Hippocampal formation (tissue), 2 donors: Measurements from ENCODE around the gene LENG8.
A peak's percentile ranks its signal among the peaks of the same experiment; 100 is the strongest.
"Not testable (repeated sequence)": the region's sequence is repeated elsewhere in the genome, so short reads cannot be mapped to it uniquely, and the experiment has no call there.

Experiments used
- DNase-seq, 2 donors: peaks; one replicate each; lab custom pipeline; 2025; lab: John Stamatoyannopoulos, UW

Gene LENG8

DNA sequence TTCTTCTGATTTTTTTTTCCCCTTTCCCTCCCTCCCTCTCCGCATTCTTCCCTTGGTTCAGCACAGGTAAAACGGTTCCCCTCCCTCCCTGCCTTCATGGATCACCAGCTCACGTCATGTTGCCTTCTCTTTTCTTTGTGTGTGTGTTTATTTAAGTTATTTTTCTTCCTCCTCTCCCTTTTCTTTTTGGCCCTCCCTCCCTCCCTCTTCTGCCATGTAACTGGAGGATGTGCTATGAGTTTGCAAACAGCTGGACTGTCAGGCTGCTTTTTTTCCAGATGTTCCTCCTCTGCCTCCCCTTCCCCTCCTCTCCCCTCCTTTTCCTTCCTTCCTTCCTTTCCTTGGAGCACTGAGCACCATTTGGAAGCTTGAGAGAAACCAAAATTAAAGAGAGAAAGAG, 12.6 kb downstream of the LENG8 start:
- no peak for DNase-seq

DNA sequence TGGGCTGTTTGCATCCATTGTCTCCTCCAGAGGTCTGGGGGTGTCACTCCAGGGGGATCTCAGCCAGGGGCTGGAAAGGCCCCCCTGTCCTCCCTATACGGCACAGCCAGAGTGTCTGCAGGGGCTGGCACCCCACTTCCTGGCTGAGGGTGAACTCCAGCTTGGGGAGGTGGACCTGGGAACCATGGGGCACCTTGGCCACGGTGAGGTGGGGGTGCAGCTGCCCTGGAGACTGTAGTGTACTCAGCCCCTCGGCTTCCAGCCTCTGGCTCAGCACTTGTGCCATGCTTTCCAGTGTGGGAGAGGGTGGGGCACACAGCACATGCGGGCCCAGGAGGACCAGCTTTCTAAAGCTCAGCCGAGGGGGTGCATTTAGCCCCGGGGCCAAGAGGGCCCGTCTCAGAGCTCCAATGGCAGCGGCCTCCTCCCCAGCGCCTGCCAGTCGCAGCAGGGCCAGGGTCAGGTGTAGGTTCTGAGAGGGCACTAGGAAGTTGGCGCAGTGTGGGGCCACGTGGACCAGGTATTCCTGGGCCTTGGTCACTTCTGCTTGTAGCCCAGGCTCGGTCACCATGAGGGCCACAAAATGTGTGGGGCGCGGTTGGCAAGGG, 13.2 kb downstream of the LENG8 start:
- DNase-seq = no peak

DNA sequence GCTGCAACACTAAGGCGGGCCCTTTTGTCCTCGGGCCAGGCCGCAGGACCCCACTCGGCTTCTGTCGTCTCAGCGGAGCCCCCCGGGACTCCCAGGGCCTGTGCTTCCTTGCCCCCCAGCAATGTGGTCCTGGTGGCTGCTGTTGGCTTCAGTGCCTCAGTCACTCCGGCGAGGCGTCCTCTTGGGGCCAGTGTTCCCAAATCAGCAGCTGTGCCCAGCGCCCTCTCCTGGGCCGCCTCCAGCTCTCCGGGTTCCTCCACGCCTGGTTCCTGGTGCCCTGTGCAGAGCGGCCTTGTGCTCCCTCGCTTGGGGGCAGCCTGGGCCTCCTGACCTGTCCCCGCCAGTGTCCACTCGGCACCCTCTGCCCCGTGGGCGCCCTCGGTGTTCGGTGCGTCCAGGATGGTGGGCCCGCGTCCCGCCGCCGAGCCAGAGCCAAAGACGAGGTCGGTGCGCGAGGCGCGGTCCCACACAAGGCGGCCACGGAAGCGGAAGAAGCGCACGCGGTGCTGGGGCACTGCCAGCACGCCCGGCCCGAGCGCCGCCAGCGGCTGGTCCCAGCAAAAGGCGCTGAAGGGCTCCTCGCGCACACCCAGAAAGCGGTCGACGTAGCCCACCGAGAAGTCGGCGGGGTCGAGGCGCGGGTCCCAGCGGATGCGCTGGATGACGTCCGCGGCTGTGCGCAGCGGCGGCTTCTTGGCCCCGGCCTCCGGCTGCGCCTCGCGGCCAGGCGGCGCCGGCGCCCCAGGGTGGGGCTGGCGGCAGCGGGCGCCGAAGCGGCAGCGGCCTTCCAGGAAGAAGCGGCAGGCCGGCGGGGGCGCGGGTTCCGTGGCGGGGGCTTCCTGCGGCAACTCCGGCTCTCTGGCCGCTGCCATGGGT, 13.9 kb downstream of the LENG8 start:
- DNase-seq = peak in 1 of 2 donors; percentile 46

DNA sequence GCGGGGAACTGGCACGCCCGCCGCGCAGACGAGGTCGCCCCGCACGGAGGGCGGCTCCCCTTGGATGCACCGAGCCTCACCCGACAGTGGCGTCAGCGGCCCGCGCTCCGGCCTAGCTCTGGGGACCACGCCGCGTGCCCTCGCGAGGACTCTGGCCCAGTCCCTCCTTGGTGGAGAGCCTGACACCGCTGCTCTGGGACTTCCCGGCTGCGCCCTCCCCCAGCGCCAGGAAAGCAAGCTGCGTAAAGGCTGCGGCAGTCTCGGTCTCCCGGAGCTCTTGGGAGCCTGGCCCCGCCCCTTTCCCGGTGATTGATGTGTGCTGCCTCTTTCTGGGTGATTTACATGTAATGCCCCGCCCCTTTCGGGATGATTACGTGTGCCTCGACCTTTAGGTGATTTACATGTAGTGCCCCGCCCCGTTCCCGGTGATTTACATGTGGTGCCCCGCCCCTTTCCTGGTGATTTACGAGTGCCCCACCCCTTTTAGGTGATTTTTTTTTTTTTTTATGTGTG, 14.6 kb downstream of the LENG8 start, which contains the start of gene LENG9:
TSS of gene LENG9 (minus strand) at position 248 of the 513 bp plus-strand sequence. CDS start 252 bp downstream, outside the sequence.
- peak; percentile 88 to 94 for DNase-seq

DNA sequence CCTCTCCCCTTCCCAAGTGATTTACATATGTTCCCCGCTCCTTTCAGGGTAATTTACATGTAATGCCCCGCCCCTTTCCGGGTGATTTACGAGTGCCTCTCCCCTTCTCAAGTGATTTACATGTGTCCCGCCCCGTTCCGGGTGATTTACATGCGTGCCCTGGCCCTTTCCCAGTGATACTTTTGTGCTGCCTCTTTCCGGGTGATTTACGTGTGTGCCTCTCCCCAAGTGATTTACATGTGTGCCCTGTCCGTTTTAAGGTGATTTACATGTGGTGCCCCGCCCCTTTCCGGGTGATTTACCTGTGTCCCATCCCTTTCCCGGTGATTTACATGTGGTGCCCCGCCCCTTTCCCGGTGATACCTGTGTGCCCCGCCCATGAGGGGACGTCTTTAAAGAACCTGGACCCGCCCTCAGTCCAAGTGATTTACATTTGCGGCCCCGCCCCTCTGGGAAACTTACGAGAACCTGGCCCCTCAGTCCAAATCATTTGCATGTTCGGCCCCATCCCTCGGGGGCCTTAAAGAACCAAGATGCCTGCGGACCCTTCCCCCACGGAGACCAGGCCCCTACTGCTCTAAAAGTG, 15.1 kb downstream of the LENG8 start:
- DNase-seq = peak in 1 of 2 donors; percentile 75

DNA sequence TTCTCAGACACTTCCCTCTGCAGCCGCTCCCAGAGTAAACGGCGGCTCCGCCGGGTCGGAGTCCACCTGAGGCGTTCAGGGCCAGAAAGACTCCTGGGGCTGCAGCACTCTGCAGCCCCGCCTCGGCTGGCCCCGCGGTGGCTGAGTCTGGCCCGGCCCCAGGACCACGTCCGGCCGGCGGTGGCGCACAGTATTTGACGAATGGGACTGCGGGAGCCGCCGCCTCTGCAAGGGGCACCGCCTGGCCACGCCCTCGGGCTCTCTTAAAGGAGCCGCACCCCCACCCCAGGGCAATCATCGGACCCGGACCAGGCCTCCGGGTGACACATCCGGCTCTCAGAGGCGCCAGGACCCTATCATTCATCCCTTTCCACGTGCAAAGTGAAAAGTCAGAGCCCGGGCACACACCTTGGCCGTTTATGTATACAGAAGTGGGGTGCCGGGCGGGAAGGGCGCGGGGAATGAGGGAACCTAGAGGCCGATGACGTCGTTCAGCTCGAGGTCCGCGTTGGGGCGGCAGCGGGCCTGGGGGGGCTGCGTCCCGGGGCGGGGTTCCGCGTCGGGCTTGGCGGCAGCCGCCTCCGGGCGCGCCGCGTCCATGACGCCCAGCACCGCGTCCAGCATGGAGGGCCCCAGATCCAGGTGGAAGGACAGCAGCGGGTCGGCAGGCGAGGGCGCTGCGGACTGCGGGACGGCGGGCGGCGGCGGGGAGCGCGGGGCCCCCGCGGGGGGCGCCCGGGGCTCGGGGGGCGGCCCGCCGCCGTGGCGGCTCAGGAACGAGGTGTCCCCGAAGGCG, 15.8 kb downstream of the LENG8 start:
- DNase-seq = peak; percentile 63 to 80

DNA sequence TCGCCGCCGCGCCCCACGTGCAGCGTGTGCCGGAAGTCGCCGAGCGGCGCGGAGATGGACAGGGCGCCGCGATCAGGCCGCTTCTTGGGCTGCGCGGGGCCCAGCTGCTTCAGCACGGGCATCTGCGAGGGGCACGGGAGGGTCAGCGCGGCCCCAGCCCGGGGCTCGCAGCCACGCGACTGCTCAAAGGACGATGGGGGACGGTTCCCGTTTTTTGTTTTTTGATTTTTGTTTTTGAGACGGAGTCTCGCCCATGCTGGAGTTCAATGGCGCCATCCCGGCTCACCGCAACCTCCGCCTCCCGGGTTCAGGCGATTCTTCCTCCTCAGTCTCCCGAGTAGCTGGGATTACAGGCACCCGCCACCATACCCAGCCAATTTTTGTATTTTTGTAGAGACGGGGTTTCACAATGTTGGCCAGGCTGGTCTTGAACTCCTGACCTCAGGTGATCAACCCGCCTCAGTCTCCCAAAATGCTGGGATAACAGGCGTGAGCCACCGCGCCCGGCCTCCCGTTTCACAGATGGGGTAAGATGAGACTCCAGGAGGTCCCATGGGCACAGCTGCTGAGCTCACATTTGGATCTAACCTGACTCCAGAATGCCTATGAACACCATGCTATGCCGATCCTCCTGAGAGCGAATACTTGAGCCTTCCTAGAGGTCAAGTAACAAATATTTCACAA, 16.6 kb downstream of the LENG8 start:
- no peak for DNase-seq

DNA sequence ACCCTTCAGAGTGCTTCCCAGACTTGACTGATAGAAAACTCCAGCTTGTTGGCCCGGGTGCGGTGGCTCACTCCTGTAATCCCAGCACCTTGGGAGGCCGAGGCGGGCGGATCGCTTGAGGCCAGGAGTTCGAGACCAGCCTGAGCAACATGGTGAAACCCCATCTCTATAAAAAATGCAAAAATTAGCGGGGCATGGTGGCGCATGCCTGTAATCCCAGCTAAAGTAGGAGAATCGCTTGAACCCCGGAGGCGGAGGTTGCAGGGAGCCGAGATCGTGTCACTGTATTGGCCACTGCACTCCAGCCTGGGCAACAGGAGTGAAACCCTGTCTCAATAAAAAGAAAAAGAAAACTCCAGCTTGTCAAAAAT, 17.1 kb downstream of the LENG8 start:
- not testable (repeated sequence) for DNase-seq

DNA sequence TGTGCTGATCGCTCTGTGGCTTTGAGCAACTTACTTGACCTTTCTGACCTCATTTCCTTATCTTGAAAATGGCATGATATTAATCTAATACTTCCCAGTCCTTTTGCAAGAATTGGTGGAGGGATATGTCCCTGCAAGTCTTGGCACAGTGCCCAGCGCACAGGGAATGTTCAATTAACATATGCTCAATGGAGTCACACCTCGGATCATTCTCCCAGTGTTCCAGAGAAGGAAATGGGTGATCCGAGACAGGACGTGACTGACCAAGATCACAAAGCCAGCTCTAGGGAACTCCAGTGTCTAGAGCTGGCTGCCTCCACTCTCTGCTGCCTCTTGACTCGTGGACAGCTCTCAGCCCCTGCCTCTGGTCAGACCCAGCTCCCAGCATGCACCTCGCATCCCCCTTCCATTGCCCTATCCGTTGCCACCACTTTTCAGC, 20.5 kb downstream of the LENG8 start:
- DNase-seq = no peak

DNA sequence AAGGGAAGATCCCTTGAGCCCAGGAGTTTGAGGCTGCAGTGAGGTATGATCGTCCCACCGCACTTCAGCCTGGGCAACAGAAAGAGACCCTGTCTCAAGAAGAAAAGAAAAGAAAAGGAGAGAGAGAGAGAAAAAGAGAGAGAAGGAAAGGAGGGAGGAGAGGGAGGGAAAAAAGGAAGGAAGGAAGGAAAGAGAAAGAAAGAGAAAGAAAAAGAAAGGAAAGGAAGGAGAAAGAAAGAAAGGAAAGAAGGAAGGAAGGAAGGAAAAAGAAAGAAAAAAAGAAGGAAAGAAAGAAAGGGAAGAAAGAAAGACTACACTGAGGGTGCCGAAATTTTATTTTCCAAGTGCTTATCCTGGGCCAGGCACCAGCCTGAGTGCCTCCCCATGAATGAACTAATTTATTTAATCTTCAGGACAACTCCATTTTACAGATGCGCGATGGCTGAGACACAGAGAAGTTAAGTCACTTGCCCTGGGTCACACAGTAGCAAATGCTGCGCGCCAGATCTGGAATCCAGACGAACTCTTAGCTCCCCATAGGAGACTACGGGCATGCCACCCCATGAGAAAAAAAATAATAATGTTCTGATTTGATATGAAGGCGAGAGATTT, 21.4 kb downstream of the LENG8 start:
- DNase-seq = no peak

DNA sequence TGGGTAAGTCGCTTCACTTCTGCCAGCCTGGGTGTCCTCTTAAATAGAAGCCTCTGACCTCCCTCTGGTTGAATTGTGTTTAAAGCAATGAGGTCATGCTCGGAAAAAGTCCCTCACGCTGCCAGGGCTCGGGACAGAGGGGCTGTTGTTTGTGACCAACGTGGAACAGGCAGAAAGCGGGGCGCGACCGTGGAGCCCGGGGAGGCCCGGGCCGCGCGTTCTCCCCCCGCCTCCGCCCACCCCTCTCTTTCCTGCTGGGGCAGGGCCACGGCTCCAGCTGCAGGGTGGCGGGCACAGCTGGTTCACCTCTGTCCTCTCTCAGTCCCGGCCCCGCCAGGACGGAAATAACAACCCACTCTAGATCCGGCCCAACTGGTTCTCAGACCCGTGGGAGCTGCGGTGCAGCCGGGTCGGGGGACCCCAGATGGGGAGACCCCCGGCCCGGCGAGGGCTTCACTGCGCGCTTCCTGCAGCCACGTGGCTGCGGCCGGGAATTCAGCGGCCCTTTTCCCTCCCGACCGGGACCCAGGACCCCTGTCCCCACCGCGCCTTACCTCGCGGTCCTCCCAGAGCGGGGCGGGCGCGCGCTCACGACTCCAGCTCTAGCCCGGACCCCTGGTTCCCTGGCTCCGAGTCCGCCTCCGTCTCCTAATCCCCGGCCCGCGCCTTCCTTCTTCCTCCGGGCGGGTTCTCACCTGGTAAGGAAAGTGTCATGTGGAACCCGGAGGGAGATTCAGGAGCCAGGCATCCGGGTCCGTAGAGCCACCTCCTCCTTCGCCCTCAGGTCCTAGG, 22.2 kb downstream of the LENG8 start:
- DNase-seq = peak; percentile 5 to 52

DNA sequence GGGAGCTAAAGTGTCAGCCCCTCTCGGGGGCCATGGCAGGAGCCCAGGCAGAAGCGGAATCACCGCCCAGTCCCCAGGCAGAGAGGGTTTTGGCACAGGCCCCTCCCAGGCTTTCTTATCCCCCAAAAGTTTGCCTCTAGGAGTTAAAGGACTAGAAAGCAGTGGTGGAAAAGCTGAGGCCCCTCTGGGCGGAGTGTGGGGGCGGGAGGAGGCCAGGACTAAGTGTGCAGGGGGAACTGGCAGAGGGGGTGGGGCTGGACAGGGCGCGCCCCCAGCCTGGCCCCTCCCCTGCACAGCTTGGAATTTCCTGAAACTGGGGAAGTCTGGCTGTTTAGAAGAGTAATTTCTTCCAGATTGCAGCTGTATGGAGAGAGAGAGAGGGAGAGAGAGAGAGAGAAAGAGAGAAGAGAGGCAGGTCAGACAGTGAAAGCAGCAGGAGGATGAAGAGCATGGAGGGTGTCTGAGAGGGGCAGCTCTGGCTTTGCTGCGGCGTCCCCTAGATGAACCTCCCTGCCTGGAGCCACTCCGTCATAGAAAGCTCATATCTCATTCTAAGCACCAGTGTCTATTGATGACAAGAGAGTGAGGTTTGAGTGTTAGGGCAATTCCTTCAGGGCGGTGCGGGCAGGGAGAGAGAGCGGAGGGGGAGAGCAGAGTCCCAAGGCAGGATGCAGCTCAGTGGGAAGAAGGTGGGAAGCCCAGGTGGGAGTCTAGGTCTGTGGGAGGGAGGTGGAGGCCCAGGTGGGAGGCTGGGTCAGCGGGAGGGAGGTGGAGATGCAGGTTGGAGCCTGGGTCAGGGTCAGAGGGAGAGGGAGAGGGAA, 24.3 kb downstream of the LENG8 start, which contains the start of gene CDC42EP5:
TSS of gene CDC42EP5 (minus strand) at position 226 of the 821 bp plus-strand sequence. CDS start 7,749 bp downstream, outside the sequence.
- no peak for DNase-seq

DNA sequence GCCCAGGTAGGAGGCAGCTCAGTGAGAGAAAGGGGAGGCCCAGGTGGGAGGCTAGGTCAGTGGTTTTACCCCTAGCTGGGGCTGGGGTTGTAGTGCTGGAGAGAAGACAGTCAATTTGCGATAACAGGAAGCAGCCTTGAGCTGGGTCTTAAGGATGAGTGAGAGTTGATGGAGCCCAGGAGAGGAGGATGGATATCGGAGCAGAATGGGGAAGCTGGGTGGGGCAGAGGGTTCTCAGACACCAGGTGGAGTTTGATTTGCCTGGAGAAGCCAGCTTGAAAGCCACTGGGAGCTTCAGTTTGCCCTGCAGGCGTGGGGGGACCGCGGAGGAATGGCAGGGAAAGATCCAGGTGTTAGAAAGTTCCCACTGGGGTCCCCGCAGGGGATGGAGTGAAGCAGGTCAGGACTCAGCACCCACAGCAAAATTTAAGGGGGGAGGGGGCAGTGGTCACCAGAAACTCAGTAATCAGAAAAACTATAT, 24.9 kb downstream of the LENG8 start:
- no peak for DNase-seq

DNA sequence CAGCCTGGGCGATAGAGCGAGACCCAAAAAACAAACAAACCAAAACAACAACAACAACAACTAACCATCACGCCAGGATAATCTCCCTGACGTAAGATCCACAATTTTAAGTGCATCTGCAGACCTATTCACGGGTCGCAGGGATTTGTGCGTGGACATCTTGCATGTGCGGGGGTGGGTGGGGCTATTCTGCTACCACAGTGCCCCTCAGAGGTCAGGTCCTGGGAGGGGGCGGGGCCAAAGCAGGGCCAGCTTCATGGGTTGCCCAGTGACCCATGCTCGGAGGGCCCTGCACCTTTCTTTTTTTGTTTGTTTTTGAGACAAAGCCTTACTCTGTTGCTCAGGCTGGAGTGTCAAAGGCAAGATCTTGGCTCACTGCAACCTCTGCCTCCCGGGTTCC, 26.7 kb downstream of the LENG8 start:
- DNase-seq = no peak

DNA sequence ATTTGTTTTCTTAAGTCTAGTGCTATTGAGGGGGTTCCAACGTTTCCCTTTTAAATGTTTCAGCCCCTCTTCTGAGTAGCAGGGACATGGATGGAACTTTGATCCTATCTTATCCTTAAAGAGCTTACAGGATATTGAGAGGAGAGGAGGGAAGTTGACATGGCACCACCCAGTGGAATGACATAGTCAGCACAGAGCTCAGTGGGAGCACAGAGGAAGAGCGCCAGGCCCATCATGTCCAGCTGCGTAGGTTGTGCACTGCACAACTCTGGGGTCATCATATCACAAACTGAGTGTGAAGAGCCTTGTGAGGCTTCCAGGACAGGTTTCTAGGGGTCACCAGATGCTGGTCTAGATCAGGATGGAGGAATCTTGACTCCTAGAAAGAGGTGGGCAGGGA, 28.7 kb downstream of the LENG8 start:
- DNase-seq = no peak

DNA sequence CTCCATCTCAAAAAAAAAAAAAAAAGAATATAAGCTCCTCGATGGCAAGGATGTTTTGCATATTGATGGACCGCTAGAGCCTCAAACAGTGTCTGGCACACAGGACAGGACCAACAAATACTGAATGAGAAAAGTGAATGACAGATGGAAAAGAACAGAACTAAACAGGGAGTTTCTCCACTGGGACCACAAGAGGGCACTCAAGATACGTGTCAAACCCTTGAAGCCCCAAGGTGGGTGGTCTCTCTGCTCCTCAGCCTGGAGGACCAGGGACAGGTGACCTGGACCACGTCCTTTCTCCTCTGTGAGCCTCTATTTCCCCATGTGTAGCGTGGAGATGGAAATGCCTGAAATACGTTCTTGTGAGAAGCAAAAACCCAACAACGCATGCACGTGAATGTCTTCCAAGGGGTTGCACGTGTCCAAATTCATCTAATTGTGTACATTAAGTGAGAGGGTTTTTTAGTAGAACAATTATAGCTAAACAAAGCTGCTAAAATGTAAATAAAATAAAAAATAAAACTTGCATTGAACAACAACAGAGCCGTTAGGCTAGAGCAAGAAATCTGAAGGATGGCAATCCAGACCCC, 29.8 kb downstream of the LENG8 start:
- peak in 1 of 2 donors; percentile 13 for DNase-seq

DNA sequence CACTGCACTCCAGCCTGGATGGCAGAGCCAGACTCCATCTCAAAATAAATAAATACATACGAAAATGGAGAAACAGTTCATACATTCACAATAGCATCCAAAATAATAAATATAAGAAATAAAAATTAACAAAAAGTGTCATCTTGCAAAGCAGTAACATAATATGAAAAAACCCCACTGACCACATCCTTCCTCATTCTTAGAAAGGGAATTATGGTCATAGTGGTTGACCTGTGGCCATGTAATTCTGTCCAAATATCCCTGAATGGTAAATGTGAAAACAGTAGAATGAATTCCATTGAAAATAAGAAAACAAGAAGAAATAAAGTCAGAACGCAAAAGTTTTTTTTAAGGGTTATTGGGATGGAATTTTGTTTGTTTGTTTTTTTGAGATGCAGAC, 31.1 kb downstream of the LENG8 start:
- DNase-seq = no peak

DNA sequence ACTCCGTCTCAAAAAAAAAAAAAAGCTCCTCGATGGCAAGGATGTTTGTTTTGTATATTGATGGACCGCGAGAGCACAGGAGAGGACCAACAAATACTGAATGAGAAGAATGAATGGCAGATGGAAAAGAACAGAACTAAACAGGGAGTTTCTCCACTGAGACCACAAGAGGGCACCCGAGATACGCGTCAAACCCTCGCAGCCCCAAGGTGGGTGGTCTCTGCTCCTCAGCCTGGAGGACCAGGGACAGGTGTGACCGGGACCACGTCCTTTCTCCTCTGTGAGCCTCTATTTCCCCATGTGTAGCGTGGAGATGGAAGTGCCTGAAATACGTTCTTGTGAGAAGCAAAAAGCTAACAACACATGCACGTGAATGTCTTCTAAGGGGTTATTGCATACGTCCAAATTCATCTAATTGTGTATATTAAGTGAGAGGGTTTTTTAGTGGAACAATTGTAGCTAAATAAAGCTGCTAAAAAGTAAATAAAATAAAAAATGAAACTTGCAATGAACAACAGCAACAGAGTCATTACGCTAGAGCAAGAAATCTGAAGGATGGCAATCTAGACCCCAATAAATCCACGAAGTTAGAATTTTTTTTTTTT, 32.4 kb downstream of the LENG8 start:
- peak; percentile 7 to 10 for DNase-seq
